ENCODE measurements around the gene RBMS3. TPM values are rescaled to one million over a fixed set of nuclear protein-coding genes. Genes with fewer than 3 reads are reported as not detected.

Gene RBMS3
- polyA plus RNA-seq, 1 experiment = 33.4 TPM

DNA sequence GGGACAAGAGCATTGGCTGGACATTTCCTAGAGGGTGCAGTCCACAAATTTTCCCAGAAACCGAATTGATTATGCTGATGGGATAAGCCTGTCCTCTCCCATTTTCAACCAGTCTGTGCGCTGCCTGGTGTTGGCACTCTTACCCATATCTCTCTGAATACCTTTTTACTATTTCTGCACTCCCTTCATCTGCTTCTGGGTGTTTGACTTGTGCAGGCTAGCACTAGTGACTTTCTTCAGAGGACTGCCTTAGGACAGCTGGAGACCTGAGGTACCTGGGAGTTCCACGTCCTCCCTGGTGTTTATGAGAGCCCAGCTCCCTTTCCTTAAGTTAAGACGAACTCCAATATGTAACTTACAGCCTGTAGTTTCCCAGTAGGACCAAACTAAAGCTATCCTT is 50.2 kb downstream of the RBMS3 start:
- TF ChIP-seq, protein P1, sequence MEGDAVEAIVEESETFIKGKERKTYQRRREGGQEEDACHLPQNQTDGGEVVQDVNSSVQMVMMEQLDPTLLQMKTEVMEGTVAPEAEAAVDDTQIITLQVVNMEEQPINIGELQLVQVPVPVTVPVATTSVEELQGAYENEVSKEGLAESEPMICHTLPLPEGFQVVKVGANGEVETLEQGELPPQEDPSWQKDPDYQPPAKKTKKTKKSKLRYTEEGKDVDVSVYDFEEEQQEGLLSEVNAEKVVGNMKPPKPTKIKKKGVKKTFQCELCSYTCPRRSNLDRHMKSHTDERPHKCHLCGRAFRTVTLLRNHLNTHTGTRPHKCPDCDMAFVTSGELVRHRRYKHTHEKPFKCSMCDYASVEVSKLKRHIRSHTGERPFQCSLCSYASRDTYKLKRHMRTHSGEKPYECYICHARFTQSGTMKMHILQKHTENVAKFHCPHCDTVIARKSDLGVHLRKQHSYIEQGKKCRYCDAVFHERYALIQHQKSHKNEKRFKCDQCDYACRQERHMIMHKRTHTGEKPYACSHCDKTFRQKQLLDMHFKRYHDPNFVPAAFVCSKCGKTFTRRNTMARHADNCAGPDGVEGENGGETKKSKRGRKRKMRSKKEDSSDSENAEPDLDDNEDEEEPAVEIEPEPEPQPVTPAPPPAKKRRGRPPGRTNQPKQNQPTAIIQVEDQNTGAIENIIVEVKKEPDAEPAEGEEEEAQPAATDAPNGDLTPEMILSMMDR (IDR thresholded peaks at IDR 0.05; ENCODE audit: low read depth, low read length) = no peak
- H3K9me3 ChIP-seq (ENCODE audit: control insufficient read depth, insufficient read depth, low read length) = no peaks in the 10 kb centered on the region
- ChIA-PET CTCF (interaction anchor here (0.6 kb wide), 3 partner anchors 115 to 488 kb away, joined by 4 to 5 read pairs (median 5); no protein-coding TSS in a partner anchor), POLR2A (interaction anchor here (0.6 kb wide), 1 partner anchor 631 kb away, joined by 6 read pairs; no protein-coding TSS in a partner anchor)
- DNase-seq (ENCODE audit: low read depth, low spot score) = no peak
- H3K27me3 ChIP-seq (ENCODE audit: control insufficient read depth, insufficient read depth, low read length) = no peaks in the 10 kb centered on the region
- H3K4me3 ChIP-seq (ENCODE audit: low read depth, low read length) = no peak overlapping the region
- H3K27ac ChIP-seq (ENCODE audit: low read depth, low read length) = no peak overlapping the region

DNA sequence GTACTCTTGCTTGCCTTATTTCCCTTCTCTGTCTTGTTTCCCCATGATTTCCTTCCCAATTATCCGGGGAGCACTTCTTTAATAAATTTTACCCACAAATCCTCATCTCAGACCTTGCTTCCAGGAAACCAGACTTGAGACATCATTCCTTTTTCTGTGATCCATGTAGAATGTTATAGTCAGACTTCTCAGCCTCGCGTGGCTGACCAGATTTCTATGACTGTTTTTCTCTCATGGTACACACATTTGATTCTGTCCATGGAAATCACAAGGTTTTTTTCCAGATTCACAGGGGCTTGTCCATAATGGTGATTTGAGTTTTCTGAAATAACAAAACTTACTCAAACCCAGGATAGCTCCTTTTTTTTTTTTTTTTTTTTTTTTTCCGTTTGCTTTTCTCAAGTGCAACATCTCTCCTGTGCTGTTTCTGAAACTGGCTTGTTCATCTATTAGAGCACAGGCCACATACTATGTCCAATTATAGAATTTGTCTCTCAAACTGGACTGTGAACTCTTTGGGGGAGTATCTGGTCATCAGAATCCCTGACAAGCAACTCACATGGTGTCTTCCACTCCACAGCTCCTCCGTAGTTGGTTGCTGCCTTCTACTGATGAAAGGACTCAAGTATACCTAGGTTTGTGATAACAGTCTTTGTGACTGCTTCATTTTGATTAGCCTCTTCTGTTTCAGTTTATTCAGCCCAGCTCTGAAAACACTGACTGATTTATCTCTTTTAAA is 50.8 kb downstream of the RBMS3 start:
- Histone ChIP-seq H3K4me3 (ENCODE audit: low read depth, low read length) (no peak overlapping the region), H3K9me3 (ENCODE audit: control insufficient read depth, insufficient read depth, low read length) (no peaks in the 10 kb centered on the region), H3K27ac (ENCODE audit: low read depth, low read length) (no peak overlapping the region), H3K27me3 (ENCODE audit: control insufficient read depth, insufficient read depth, low read length) (no peaks in the 10 kb centered on the region)
- TF ChIP-seq, protein P1 (IDR thresholded peaks at IDR 0.05; ENCODE audit: low read depth, low read length) = no peak
- no peak for DNase-seq (ENCODE audit: low read depth, low spot score)
- ChIA-PET POLR2A (interaction anchor here (0.6 kb wide), 1 partner anchor 631 kb away, joined by 6 read pairs; no protein-coding TSS in a partner anchor), CTCF (interaction anchor here (0.6 kb wide), 3 partner anchors 116 to 487 kb away, joined by 4 to 5 read pairs (median 5); no protein-coding TSS in a partner anchor)

DNA sequence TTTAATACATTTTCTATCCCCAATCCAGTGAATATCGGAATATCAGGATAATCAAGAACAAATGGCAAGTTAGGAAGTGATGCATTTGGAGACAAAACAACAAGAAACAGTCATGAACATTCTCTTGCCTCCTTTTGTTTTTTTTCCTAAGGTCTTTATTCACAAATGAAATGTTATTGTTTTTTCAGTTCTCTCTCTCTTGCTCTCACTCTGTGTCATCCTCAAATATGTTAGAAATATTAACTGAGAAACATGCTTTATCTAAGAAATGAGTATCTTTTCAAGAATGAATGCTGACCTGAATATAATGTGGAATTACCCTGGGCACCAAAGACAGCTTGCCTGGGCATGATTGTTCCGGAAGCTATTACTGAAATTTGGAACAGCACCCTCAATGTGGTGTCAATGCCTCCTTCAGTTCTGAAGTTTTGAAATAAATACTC is 51.3 kb downstream of the RBMS3 start:
- DNase-seq (ENCODE audit: low read depth, low spot score) = no peak
- TF ChIP-seq, protein P1 (IDR thresholded peaks at IDR 0.05; ENCODE audit: low read depth, low read length) = no peak
- Histone ChIP-seq H3K9me3 (ENCODE audit: control insufficient read depth, insufficient read depth, low read length) (no peaks in the 10 kb centered on the region), H3K27me3 (ENCODE audit: control insufficient read depth, insufficient read depth, low read length) (no peaks in the 10 kb centered on the region), H3K4me3 (ENCODE audit: low read depth, low read length) (no peak overlapping the region), H3K27ac (ENCODE audit: low read depth, low read length) (no peak overlapping the region)
- POLR2A ChIA-PET = no interaction called here
- CTCF ChIA-PET = no interaction called here

DNA sequence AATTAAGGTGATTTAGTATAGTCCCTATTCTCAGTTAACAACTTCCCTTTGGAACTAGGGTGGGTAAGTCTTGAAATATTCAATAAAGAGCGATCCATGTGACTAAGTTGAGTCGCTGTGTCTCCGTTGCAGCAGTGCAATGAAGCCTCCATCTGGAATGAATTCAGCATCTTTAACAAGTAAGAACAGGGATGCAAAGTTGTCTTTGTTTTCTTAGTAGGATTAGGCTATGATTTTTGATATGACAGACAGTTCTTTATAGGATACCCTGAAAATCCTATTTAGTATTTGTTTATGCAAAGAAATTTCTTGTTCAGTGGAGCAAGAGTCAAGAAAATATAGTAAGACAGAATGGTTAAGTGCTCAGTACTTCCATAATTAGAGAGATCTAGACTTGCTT is 52.7 kb downstream of the RBMS3 start:
- H3K27ac ChIP-seq (ENCODE audit: low read depth, low read length) = no peak overlapping the region
- H3K4me3 ChIP-seq (ENCODE audit: low read depth, low read length) = no peak overlapping the region
- DNase-seq (ENCODE audit: low read depth, low spot score) = no peak
- TF ChIP-seq, protein P1 (IDR thresholded peaks at IDR 0.05; ENCODE audit: low read depth, low read length) = no peak
- ChIA-PET POLR2A (no interaction called here), CTCF (interaction anchor here (0.5 to 1.0 kb wide), 2 partner anchors 19 to 161 kb away, joined by 3 to 4 read pairs; no protein-coding TSS in a partner anchor)
- H3K27me3 ChIP-seq (ENCODE audit: control insufficient read depth, insufficient read depth, low read length) = no peaks in the 10 kb centered on the region
- H3K9me3 ChIP-seq (ENCODE audit: control insufficient read depth, insufficient read depth, low read length) = no peaks in the 10 kb centered on the region

DNA sequence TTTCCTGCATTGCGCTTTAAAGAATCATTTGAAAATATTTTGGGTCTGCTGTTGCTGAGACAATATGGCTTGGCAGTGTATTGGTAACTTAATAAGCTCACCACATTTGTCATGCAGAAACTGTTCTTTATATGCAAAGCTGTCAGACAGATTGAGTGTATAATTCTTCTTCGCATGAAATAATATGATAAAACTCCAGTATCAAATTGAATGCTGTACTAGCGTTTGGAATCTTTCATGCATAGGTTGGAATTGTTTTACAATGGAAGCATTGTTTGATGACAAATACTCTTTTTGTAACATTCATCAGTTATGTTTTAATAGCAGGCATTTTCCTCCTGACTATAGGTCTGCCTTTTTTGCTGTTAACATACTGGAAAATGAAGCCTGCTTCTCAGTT is 53.8 kb downstream of the RBMS3 start:
- ChIA-PET CTCF (interaction anchor here (1.3 to 1.6 kb wide), 2 partner anchors 11 to 667 kb away, joined by 3 to 4 read pairs; no protein-coding TSS in a partner anchor), POLR2A (interaction anchor here (1.1 to 1.4 kb wide), 2 partner anchors 12 to 54 kb away, joined by 3 to 7 read pairs; partner anchors contain the start of gene RBMS3)
- Histone ChIP-seq H3K9me3 (ENCODE audit: control insufficient read depth, insufficient read depth, low read length) (no peaks in the 10 kb centered on the region), H3K4me3 (ENCODE audit: low read depth, low read length) (no peak overlapping the region), H3K27me3 (ENCODE audit: control insufficient read depth, insufficient read depth, low read length) (no peaks in the 10 kb centered on the region), H3K27ac (ENCODE audit: low read depth, low read length) (no peak overlapping the region)
- no peak for DNase-seq (ENCODE audit: low read depth, low spot score)
- TF ChIP-seq, protein P1 (IDR thresholded peaks at IDR 0.05; ENCODE audit: low read depth, low read length) = no peak

Data from AG04450 (cell line).